HCT116 (cell line): ENCODE results near the gene BOLA3. TPM values are rescaled to one million over a fixed set of nuclear protein-coding genes. Genes with fewer than 3 reads are reported as not detected.

ENCODE experiments used
- ATAC-seq: fragments of 200-7000 bp; cut with Tn5 transposase; 2 replicates; pipeline ENCODE4 v1.9.1; 2020; ENCODE audit warnings: mild to moderate bottlenecking, moderate library complexity
- BruUV-seq: library from RNA; stranded (reverse); fragments of 400-500 nt; replicated peaks from 2 replicates; lab custom pipeline; 2021; lab: Mats Ljungman, UMichigan
- CTCF ChIA-PET: fragments of 300-600 bp; sonication (Branson Sonifier 250); formaldehyde crosslinking; loops from one replicate; lab custom pipeline; 2021; ENCODE audit warnings: antibody characterized with exemption; lab: Charles Lee
- POLR2A ChIA-PET: fragments of 300-600, 350-600 bp; sonication (Branson Sonifier 250); formaldehyde crosslinking; loops from one replicate; lab custom pipeline; 2021; ENCODE audit warnings: antibody characterized with exemption; lab: Charles Lee
- RAD21 ChIA-PET, 2 experiments: fragments of 300-600 bp; sonication (Branson Sonifier 250); formaldehyde crosslinking; loops; one replicate each; lab custom pipeline; 2023; ENCODE audit warnings: low total read pairs in 2 of 2; ENCODE audit not compliant: uncharacterized antibody in 2 of 2, unreplicated experiment in 2 of 2, low non-redundant PET in 1 of 2; lab: Charles Lee
- DNase-seq: peaks from one replicate; pipeline ENCODE4 v3.0.0-alpha.2; 2010; ENCODE audit warnings: low read depth, low spot score
- H2AFZ ChIP-seq: fragments of 200-600 bp; shearing (Covaris generic), sonication (generic); 2 replicates; pipeline ENCODE4 v1.6.1; 2017; ENCODE audit warnings: low read depth, mixed run types, mixed read lengths, antibody characterized with exemption, low read length; ENCODE audit not compliant: poor library complexity, severe bottlenecking
- H3K27ac ChIP-seq: 2 replicates; pipeline ENCODE4 v1.5.1; 2012; ENCODE audit warnings: low read depth, low read length
- H3K27me3 ChIP-seq: fragments of 200-600 bp; sonication (generic); 2 replicates; pipeline ENCODE4 v1.6.1; 2016; ENCODE audit warnings: mixed run types, low read length, mixed read lengths; ENCODE audit not compliant: insufficient read depth
- H3K36me3 ChIP-seq, 2 experiments: fragments of 200-500 bp in 1 of 2; fragments of 200-600 bp in 1 of 2; sonication (Bioruptor generic) in 1 of 2; sonication (generic) in 1 of 2; 2 replicates each; pipeline versions ENCODE4 v1.5.1 to v1.6.1; 2014 to 2016; ENCODE audit warnings: low read length in 2 of 2, inconsistent platforms in 1 of 2, mixed read lengths in 1 of 2, mixed run types in 1 of 2; ENCODE audit not compliant: insufficient read depth in 2 of 2, control insufficient read depth in 1 of 2
- H3K4me1 ChIP-seq, 2 experiments: fragments of 200-600 bp in 1 of 2; sonication (generic) in 1 of 2; 2 replicates each; pipeline versions ENCODE4 v1.5.1 to v1.6.1; 2012 to 2017; ENCODE audit warnings: low read length in 2 of 2, inconsistent platforms in 1 of 2, mild to moderate bottlenecking in 1 of 2, mixed read lengths in 1 of 2, mixed run types in 1 of 2, moderate library complexity in 1 of 2; ENCODE audit not compliant: insufficient read depth in 2 of 2, control insufficient read depth in 1 of 2
- H3K4me2 ChIP-seq: fragments of 200-600 bp; sonication (generic); 2 replicates; pipeline ENCODE4 v1.6.1; 2017; ENCODE audit warnings: mixed run types, low read length, mixed read lengths
- H3K4me3 ChIP-seq, 2 experiments: fragments of 200-600 bp in 1 of 2; sonication (generic) in 1 of 2; replicated peaks in 1 of 2; 2 replicates each; pipeline ENCODE4 v1.5.1; 2011 to 2016; ENCODE audit warnings: low read length in 2 of 2, control low read depth in 1 of 2, low read depth in 1 of 2, mild to moderate bottlenecking in 1 of 2, mixed read lengths in 1 of 2, mixed run types in 1 of 2
- H3K79me2 ChIP-seq: fragments of 200-600 bp; sonication (generic); 2 replicates; pipeline ENCODE4 v1.6.1; 2017; ENCODE audit warnings: mild to moderate bottlenecking, mixed run types, low read length, moderate library complexity, mixed read lengths; ENCODE audit not compliant: insufficient read depth
- H3K9ac ChIP-seq: fragments of 200-600 bp; sonication (generic); 2 replicates; pipeline ENCODE4 v1.6.1; 2016; ENCODE audit warnings: low read length, mixed read lengths
- H3K9me2 ChIP-seq: fragments of 200-600 bp; sonication (generic), shearing (Covaris generic); 2 replicates; pipeline ENCODE4 v1.6.1; 2017; ENCODE audit warnings: mixed run types, mild to moderate bottlenecking, moderate library complexity; ENCODE audit not compliant: insufficient read depth
- H3K9me3 ChIP-seq, 2 experiments: fragments of 200-500 bp in 1 of 2; fragments of 200-600 bp in 1 of 2; sonication (Bioruptor generic) in 1 of 2; sonication (generic) in 1 of 2; 2 replicates each; pipeline ENCODE4 v1.6.1; 2014 to 2017; ENCODE audit warnings: low read length in 2 of 2, mixed read lengths in 2 of 2, inconsistent platforms in 1 of 2, low read depth in 1 of 2, mild to moderate bottlenecking in 1 of 2, mixed run types in 1 of 2, moderate library complexity in 1 of 2; ENCODE audit not compliant: control insufficient read depth in 1 of 2, insufficient read depth in 1 of 2
- H4K20me1 ChIP-seq: fragments of 200-600 bp; sonication (generic), shearing (Covaris generic); 2 replicates; pipeline ENCODE4 v1.6.1; 2017; ENCODE audit warnings: mixed run types, mild to moderate bottlenecking, moderate library complexity; ENCODE audit not compliant: insufficient read depth
- EGR1 ChIP-seq: IDR thresholded peaks from 2 replicates; pipeline ENCODE4 v1.6.1; 2012; ENCODE audit warnings: low read depth
- EZH2 ChIP-seq: fragments of 200-600 bp; sonication (generic); IDR thresholded peaks from 2 replicates; pipeline ENCODE4 v1.6.1; 2017; ENCODE audit warnings: antibody characterized with exemption, mixed run types
- POLR2A ChIP-seq: IDR thresholded peaks from 2 replicates; pipeline ENCODE4 v1.7.0; 2011; ENCODE audit warnings: borderline replicate concordance; ENCODE audit not compliant: insufficient read depth, insufficient read length; ENCODE audit errors: extremely low read depth
- POLR2AphosphoS5 ChIP-seq: IDR thresholded peaks from 2 replicates; pipeline ENCODE4 v1.6.1; 2011; ENCODE audit warnings: mild to moderate bottlenecking, low read depth, low read length, moderate library complexity
- SIN3A ChIP-seq: IDR thresholded peaks from 2 replicates; pipeline ENCODE4 v1.6.1; 2012; ENCODE audit warnings: low read depth
- SP1 ChIP-seq: IDR thresholded peaks from 2 replicates; pipeline ENCODE4 v1.6.1; 2012; ENCODE audit warnings: low read depth
- SRF ChIP-seq: IDR thresholded peaks from 2 replicates; pipeline ENCODE4 v1.6.1; 2012; ENCODE audit warnings: low read depth
- TCF7L2 ChIP-seq: IDR thresholded peaks from 2 replicates; pipeline ENCODE4 v1.7.0; 2011; ENCODE audit warnings: borderline replicate concordance, inconsistent platforms; ENCODE audit not compliant: insufficient read depth, insufficient read length; ENCODE audit errors: extremely low read depth
- ZNF274 ChIP-seq: fragments of 200-500 bp; sonication (Bioruptor generic); IDR thresholded peaks from 2 replicates; pipeline ENCODE4 v1.6.1; 2014; ENCODE audit warnings: mild to moderate bottlenecking, low read depth, low read length, inconsistent platforms
- intact Hi-C: fragments of 100-400 bp; cut with micrococcal nuclease; formaldehyde crosslinking; loops from 2 replicates; pipeline ENCODE4 v1.10.0; 2022
- total RNA-seq: library from RNA; stranded (reverse); gene quantifications from one replicate; pipeline ENCODE4 v1.2.1, GENCODE V29; 2021; ENCODE audit not compliant: unreplicated experiment
- TF ChIP-seq, protein P1 (sequence below), 3 experiments: fragments of 200-600 bp in 1 of 3; sonication (generic) in 1 of 3; IDR thresholded peaks in 2 of 3; conservative IDR thresholded peaks in 1 of 3; 2 replicates each; pipeline ENCODE4 v1.5.1; 2012 to 2017; ENCODE audit warnings: low read depth in 2 of 3, low read length in 2 of 3, antibody characterized with exemption in 1 of 3, borderline replicate concordance in 1 of 3, control low read depth in 1 of 3, mild to moderate bottlenecking in 1 of 3, mixed read lengths in 1 of 3, mixed run types in 1 of 3, moderate library complexity in 1 of 3; ENCODE audit not compliant: insufficient read depth in 1 of 3
- TF ChIP-seq, protein P2 (sequence below): IDR thresholded peaks from 2 replicates; pipeline ENCODE4 v1.6.1; 2012

BOLA3 gene
- total RNA-seq, 1 experiment from 2014 or later = 62.9 TPM

DNA sequence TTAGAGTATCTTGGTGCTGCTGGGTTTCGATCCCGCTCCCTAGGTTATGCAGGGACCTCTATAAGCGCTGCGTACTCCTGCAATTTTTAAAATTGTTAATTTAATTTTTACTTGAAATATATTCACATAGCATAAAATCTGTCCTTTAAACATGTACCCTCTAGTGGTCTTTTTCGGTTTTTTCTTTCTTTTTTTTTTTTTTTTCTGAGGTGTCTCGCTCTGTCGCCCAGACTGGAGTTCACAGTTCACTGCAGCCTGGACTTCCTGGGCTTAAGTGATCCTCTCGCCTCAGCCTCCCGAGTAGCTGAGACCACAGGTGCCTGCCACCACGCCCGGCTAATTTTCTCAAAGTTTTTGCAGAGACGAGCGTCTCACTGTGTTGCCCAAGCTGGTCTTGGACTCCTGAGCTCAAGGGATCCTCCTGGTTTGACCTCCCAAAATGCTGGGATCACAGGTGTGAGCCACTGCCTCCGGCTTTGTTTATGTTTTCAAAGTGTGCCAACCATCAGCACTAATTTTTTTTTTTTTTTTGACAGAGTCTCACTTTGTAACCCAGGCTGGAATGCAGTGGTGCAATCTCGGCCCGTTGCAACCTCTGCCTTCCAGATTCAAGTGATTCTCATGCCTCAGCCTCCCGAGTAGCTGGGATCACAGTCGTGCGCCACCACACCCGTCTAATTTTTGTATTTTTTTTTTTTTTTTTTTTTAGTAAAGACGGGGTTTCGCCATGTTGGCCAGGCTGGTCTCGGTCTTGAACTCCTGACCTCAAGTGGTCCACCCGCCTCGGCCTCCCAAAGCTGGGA is 31.6 kb upstream of the BOLA3 start:
- Histone ChIP-seq H3K36me3 (no peaks in the 10 kb centered on the region; a peak in 1 of 4 replicates), H3K27me3 (no peaks in the 10 kb centered on the region), H3K9me3 (no peaks in the 10 kb centered on the region), H3K4me3 (peak overlapping the region; percentile 79 to 91), H3K9ac (peak overlapping the region; percentile 33; the same call in 1 of the 2 replicates), H3K4me1 (peaks cover 8 to 17% of the 10 kb centered on the region in 2 experiments; a peak in 3 of 4 replicates), H3K79me2 (peaks cover 44% of the 10 kb centered on the region), H3K9me2 (no peaks in the 10 kb centered on the region), H4K20me1 (no peaks in the 10 kb centered on the region), H3K27ac (peak overlapping the region; percentile 95), H3K4me2 (peak overlapping the region; percentile 82), H2AFZ (peak overlapping the region; percentile 77)
- intact Hi-C loops = no loop called here
- ChIA-PET RAD21 (interaction anchor here in 1 of 2 experiments (0.7 kb wide), 1 partner anchor 352 kb away, joined by 3 read pairs; no protein-coding TSS in a partner anchor), POLR2A (interaction anchor here (0.8 to 1.1 kb wide), 3 partner anchors 9 to 32 kb away, joined by 3 to 5 read pairs (median 3); partner anchors contain the start of gene MTHFD2), CTCF (interaction anchor here (0.8 to 1.3 kb wide), 5 partner anchors 9 to 355 kb away, joined by 3 to 12 read pairs (median 6); partner anchors contain the start of gene STAMBP)
- no peak; the same call in 1 of the 2 replicates for ATAC-seq
- TSS peak; percentile 96 for BruUV-seq
- no peak for TF ChIP-seq SP1
- TF ChIP-seq TCF7L2 = no peak
- peak; percentile 87; the same call in 1 of the 2 replicates for TF ChIP-seq POLR2AphosphoS5
- TF ChIP-seq, protein P1, sequence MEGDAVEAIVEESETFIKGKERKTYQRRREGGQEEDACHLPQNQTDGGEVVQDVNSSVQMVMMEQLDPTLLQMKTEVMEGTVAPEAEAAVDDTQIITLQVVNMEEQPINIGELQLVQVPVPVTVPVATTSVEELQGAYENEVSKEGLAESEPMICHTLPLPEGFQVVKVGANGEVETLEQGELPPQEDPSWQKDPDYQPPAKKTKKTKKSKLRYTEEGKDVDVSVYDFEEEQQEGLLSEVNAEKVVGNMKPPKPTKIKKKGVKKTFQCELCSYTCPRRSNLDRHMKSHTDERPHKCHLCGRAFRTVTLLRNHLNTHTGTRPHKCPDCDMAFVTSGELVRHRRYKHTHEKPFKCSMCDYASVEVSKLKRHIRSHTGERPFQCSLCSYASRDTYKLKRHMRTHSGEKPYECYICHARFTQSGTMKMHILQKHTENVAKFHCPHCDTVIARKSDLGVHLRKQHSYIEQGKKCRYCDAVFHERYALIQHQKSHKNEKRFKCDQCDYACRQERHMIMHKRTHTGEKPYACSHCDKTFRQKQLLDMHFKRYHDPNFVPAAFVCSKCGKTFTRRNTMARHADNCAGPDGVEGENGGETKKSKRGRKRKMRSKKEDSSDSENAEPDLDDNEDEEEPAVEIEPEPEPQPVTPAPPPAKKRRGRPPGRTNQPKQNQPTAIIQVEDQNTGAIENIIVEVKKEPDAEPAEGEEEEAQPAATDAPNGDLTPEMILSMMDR (IDR thresholded peaks at IDR 0.05 in 2 of 3, conservative IDR thresholded peaks at IDR 0.05 in 1 of 3; ENCODE audit: borderline replicate concordance in 1 of 3, insufficient read depth in 1 of 3, low read depth in 2 of 3, low read length in 2 of 3) = peak in 1 of 3 experiments; percentile 38; a peak in 1 of 6 replicates
- peak; percentile 75 for TF ChIP-seq POLR2A
- peak; percentile 28; the same call in 1 of the 2 replicates for TF ChIP-seq SIN3A
- TF ChIP-seq SRF = no peak
- TF ChIP-seq EZH2 = no peak
- no peak for TF ChIP-seq ZNF274
- TF ChIP-seq EGR1 = 0 out of 2 replicates have a peak, but pooled peaks have one; percentile 17
- TF ChIP-seq, protein P2, sequence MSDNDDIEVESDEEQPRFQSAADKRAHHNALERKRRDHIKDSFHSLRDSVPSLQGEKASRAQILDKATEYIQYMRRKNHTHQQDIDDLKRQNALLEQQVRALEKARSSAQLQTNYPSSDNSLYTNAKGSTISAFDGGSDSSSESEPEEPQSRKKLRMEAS = no peak
- no peak for DNase-seq
